Suprapubic skin (tissue), 4 donors: Measurements from ENCODE around the gene NTPCR.

Experiments
- POLR2A ChIP-seq, 2 donors: fragments of 450-650 bp; IDR thresholded peaks; one replicate each; pipeline ENCODE4 v1.6.1; 2017; ENCODE audit warnings: antibody characterized with exemption in 2 of 2, mild to moderate bottlenecking in 2 of 2, moderate library complexity in 2 of 2
- POLR2AphosphoS5 ChIP-seq, 3 donors: sonication (generic); formaldehyde crosslinking; IDR thresholded peaks; one replicate each; pipeline ENCODE4 v1.6.1; 2017; ENCODE audit warnings: antibody characterized with exemption in 3 of 3
- TF ChIP-seq, protein P1 (sequence below), 2 donors: fragments of 200-600 bp in 1 of 2; fragments of 450-650 bp in 1 of 2; sonication (generic) in 1 of 2; IDR thresholded peaks; one replicate each; pipeline ENCODE4 v1.5.1; 2016 to 2019; ENCODE audit warnings: antibody characterized with exemption in 2 of 2, mild to moderate bottlenecking in 1 of 2, moderate library complexity in 1 of 2

GRCh38 chr1:232982238-232982944 is 32.0 kb downstream of the NTPCR start:
- TF ChIP-seq POLR2A (IDR thresholded peaks at IDR 0.05) = no peak
- TF ChIP-seq, protein P1, sequence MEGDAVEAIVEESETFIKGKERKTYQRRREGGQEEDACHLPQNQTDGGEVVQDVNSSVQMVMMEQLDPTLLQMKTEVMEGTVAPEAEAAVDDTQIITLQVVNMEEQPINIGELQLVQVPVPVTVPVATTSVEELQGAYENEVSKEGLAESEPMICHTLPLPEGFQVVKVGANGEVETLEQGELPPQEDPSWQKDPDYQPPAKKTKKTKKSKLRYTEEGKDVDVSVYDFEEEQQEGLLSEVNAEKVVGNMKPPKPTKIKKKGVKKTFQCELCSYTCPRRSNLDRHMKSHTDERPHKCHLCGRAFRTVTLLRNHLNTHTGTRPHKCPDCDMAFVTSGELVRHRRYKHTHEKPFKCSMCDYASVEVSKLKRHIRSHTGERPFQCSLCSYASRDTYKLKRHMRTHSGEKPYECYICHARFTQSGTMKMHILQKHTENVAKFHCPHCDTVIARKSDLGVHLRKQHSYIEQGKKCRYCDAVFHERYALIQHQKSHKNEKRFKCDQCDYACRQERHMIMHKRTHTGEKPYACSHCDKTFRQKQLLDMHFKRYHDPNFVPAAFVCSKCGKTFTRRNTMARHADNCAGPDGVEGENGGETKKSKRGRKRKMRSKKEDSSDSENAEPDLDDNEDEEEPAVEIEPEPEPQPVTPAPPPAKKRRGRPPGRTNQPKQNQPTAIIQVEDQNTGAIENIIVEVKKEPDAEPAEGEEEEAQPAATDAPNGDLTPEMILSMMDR (IDR thresholded peaks at IDR 0.05) = no peak
- TF ChIP-seq POLR2AphosphoS5 (IDR thresholded peaks at IDR 0.05) = no peak
